Memory B cell (primary cell): ENCODE data around the gene ERVK3-1.
"Not testable (repeated sequence)": the region's sequence is repeated elsewhere in the genome, so short reads cannot be mapped to it uniquely, and the experiment has no call there.

Experiments used
- ATAC-seq: fragments of 150-1000 bp; cut with Tn5 transposase; 2 replicates; pipeline ENCODE4 v1.10.0; 2021; ENCODE audit warnings: low read depth, mild to moderate bottlenecking, moderate library complexity
- DNase-seq, 2 donors: peaks; one replicate each; pipeline ENCODE4 v3.0.0; 2022; ENCODE audit warnings: low spot score in 2 of 2
- H3K27ac Mint-ChIP-seq: one replicate; pipeline ENCODE4 v1.8.0; 2022; ENCODE audit warnings: mild to moderate bottlenecking, moderate library complexity, mixed read lengths
- H3K27me3 Mint-ChIP-seq: one replicate; pipeline ENCODE4 v1.8.0; 2022; ENCODE audit warnings: mixed read lengths
- H3K36me3 Mint-ChIP-seq: one replicate; pipeline ENCODE4 v1.8.0; 2022; ENCODE audit warnings: mild to moderate bottlenecking, mixed read lengths
- H3K4me1 Mint-ChIP-seq: one replicate; pipeline ENCODE4 v1.8.0; 2022; ENCODE audit warnings: mixed read lengths
- H3K4me3 Mint-ChIP-seq: one replicate; pipeline ENCODE4 v1.8.0; 2022; ENCODE audit warnings: mild to moderate bottlenecking, moderate library complexity, mixed read lengths
- H3K9me3 Mint-ChIP-seq: one replicate; pipeline ENCODE4 v1.8.0; 2022; ENCODE audit warnings: mixed read lengths

The ERVK3-1 gene

GRCh38 chr19:58338825-58339558 lies 33.8 kb downstream of the ERVK3-1 start:
- H3K9me3 Mint-ChIP-seq = no peaks in the 10 kb centered on the region
- H3K27me3 Mint-ChIP-seq = no peaks in the 10 kb centered on the region
- no peak for ATAC-seq

GRCh38 chr19:58345558-58345957 lies 40.4 kb downstream of the ERVK3-1 start:
- no peak for ATAC-seq
- no peaks in the 10 kb centered on the region for H3K27me3 Mint-ChIP-seq
- H3K9me3 Mint-ChIP-seq = peaks cover 2% of the 10 kb centered on the region
- peaks cover 14% of the 10 kb centered on the region for H3K36me3 Mint-ChIP-seq
- peaks cover 11% of the 10 kb centered on the region for H3K4me1 Mint-ChIP-seq
- no peak for DNase-seq
- H3K4me3 Mint-ChIP-seq = peak overlapping the region; percentile 98
- H3K27ac Mint-ChIP-seq = no peak overlapping the region

More at GRCh38 chr19:58338825-58339558, 33.8 kb downstream of the ERVK3-1 start:
- peaks cover 6% of the 10 kb centered on the region for H3K4me1 Mint-ChIP-seq
- H3K4me3 Mint-ChIP-seq = no peak overlapping the region
- H3K27ac Mint-ChIP-seq = no peak overlapping the region
- DNase-seq = no peak
- peaks cover 35% of the 10 kb centered on the region for H3K36me3 Mint-ChIP-seq

GRCh38 chr19:58346961-58347929 lies 42.1 kb downstream of the ERVK3-1 start:
- Mint-ChIP-seq H3K4me1 (peaks cover 13% of the 10 kb centered on the region), H3K27ac (peak overlapping the region; percentile 81), H3K36me3 (peaks cover 11% of the 10 kb centered on the region), H3K27me3 (no peaks in the 10 kb centered on the region), H3K9me3 (peaks cover 2% of the 10 kb centered on the region), H3K4me3 (peak overlapping the region; percentile 98)
- peak; percentile 89 for ATAC-seq
- peak; percentile 57 to 78 for DNase-seq

GRCh38 chr19:58348080-58348479 lies 42.9 kb downstream of the ERVK3-1 start:
- peaks cover 13% of the 10 kb centered on the region for H3K4me1 Mint-ChIP-seq
- H3K27ac Mint-ChIP-seq = peak overlapping the region; percentile 81
- H3K27me3 Mint-ChIP-seq, DNase-seq, H3K9me3 Mint-ChIP-seq: not testable (repeated sequence)
- peak overlapping the region; percentile 98 for H3K4me3 Mint-ChIP-seq
- peak; percentile 6 for ATAC-seq
- H3K36me3 Mint-ChIP-seq = peaks cover 12% of the 10 kb centered on the region

- H3K9me3 Mint-ChIP-seq = peaks cover 2% of the 10 kb centered on the region
- H3K4me1 Mint-ChIP-seq = peaks cover 13% of the 10 kb centered on the region
- no peaks in the 10 kb centered on the region for H3K27me3 Mint-ChIP-seq
- H3K4me3 Mint-ChIP-seq = peak overlapping the region; percentile 82
- DNase-seq = no peak
- ATAC-seq = no peak
- H3K36me3 Mint-ChIP-seq = peaks cover 12% of the 10 kb centered on the region
- peak overlapping the region; percentile 74 for H3K27ac Mint-ChIP-seq
These were observed 44.4 kb downstream of the ERVK3-1 start for GRCh38 chr19:58349590-58349989.

GRCh38 chr19:58350001-58350861 lies 45.1 kb downstream of the ERVK3-1 start:
- Mint-ChIP-seq H3K36me3 (peaks cover 12% of the 10 kb centered on the region), H3K9me3 (peaks cover 2% of the 10 kb centered on the region), H3K4me3 (peak overlapping the region; percentile 82), H3K27ac (peak overlapping the region; percentile 74), H3K27me3 (no peaks in the 10 kb centered on the region), H3K4me1 (peaks cover 13% of the 10 kb centered on the region)
- DNase-seq = no peak
- ATAC-seq = no peak

- Mint-ChIP-seq H3K4me3 (no peak overlapping the region), H3K27me3 (no peaks in the 10 kb centered on the region)
These were observed 45.8 kb downstream of the ERVK3-1 start for GRCh38 chr19:58350871-58351557.

GRCh38 chr19:58351558-58351878 lies 46.3 kb downstream of the ERVK3-1 start:
- H3K27ac Mint-ChIP-seq = no peak overlapping the region
- H3K4me3 Mint-ChIP-seq = no peak overlapping the region
- ATAC-seq = no peak
- peaks cover 10% of the 10 kb centered on the region for H3K4me1 Mint-ChIP-seq
- no peaks in the 10 kb centered on the region for H3K27me3 Mint-ChIP-seq
- DNase-seq = no peak
- H3K9me3 Mint-ChIP-seq = peaks cover 2% of the 10 kb centered on the region
- H3K36me3 Mint-ChIP-seq = peaks cover 12% of the 10 kb centered on the region

More at GRCh38 chr19:58350871-58351557, 45.8 kb downstream of the ERVK3-1 start:
- DNase-seq = no peak
- ATAC-seq = no peak
- peaks cover 12% of the 10 kb centered on the region for H3K36me3 Mint-ChIP-seq
- H3K27ac Mint-ChIP-seq = no peak overlapping the region
- peaks cover 10% of the 10 kb centered on the region for H3K4me1 Mint-ChIP-seq
- H3K9me3 Mint-ChIP-seq = peaks cover 2% of the 10 kb centered on the region

- peaks cover 2% of the 10 kb centered on the region for H3K9me3 Mint-ChIP-seq
- ATAC-seq (no peak), DNase-seq (no peak)
- peaks cover 12% of the 10 kb centered on the region for H3K36me3 Mint-ChIP-seq
- H3K27ac Mint-ChIP-seq = no peak overlapping the region
- peaks cover 10% of the 10 kb centered on the region for H3K4me1 Mint-ChIP-seq
- H3K27me3 Mint-ChIP-seq = no peaks in the 10 kb centered on the region
- no peak overlapping the region for H3K4me3 Mint-ChIP-seq
These were observed 47.0 kb downstream of the ERVK3-1 start for GRCh38 chr19:58351990-58352755.

GRCh38 chr19:58352760-58353671 lies 47.8 kb downstream of the ERVK3-1 start, which contains the start of gene A1BG:
A1BG (minus strand) TSS chr19:58353492; CDS start chr19:58353437, 55 bp downstream.
- H3K27me3 Mint-ChIP-seq = no peaks in the 10 kb centered on the region
- DNase-seq = no peak
- no peak within 1 kb of the TSS for H3K27ac Mint-ChIP-seq
- peaks cover 12% of the 10 kb centered on the region for H3K36me3 Mint-ChIP-seq
- peaks cover 11% of the 10 kb centered on the region for H3K4me1 Mint-ChIP-seq
- no peak within 1 kb of the TSS for H3K4me3 Mint-ChIP-seq
- peaks cover 2% of the 10 kb centered on the region for H3K9me3 Mint-ChIP-seq
- no peak for ATAC-seq

GRCh38 chr19:58353717-58354477 lies 48.7 kb downstream of the ERVK3-1 start:
- H3K27ac Mint-ChIP-seq = no peak overlapping the region
- H3K27me3 Mint-ChIP-seq = no peaks in the 10 kb centered on the region
- H3K4me1 Mint-ChIP-seq = peaks cover 9% of the 10 kb centered on the region
- H3K36me3 Mint-ChIP-seq = peaks cover 12% of the 10 kb centered on the region
- peaks cover 2% of the 10 kb centered on the region for H3K9me3 Mint-ChIP-seq
- DNase-seq (no peak), ATAC-seq (no peak)
- no peak overlapping the region for H3K4me3 Mint-ChIP-seq
